C4-2B (cell line): ENCODE results near the gene CAB39.

Source experiments
- H3K27ac ChIP-seq: fragments of 450-650 bp; 2 replicates; pipeline ENCODE4 v1.5.1; 2017
- CTCF ChIP-seq: fragments of 450-650 bp; conservative IDR thresholded peaks from 2 replicates; pipeline ENCODE4 v1.5.1; 2017; ENCODE audit warnings: mild to moderate bottlenecking
- ZFX ChIP-seq: fragments of 450-650 bp; IDR thresholded peaks from 2 replicates; pipeline ENCODE4 v1.6.1; 2017

The CAB39 gene

GRCh38 chr2:230676546-230676945, 36.1 kb upstream of the CAB39 start:
- no peak for TF ChIP-seq ZFX
- TF ChIP-seq CTCF = no peak
- no peak overlapping the region for H3K27ac ChIP-seq

DNA sequence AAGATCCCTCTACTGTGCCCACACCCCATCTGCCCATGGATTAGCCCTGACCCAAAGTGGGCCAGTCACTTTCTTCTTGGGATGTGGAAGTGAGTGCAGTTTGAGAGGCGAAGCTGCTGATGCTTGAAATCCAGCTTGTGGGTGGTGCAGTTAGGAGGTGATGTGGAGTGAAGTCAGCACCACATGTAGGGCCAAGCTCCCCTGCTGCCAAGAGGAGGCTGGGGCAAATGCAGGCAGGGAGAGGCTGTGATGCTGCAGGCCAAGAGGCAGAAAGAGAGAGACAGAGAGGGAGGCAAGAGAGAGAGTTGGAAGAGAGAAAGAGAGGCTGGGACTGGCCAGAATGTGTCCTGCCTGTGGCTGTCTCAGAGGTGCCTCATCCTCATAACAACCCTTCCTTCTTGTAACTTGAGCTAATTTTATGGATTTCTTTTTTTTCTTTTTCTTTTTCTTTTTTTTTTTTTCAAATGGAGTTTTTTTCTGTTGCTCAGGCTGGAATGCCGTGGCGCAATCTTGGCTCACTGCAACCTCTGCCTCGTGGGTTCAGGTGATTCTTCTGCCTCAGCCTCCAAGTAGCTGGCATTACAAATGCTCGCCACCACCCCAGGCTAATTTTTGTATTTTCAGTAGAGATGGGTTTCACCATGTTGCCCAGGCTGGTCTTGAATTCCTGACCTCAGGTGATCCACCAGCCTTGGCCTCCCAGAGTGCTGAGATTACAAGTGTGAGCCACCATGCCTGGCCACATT, 35.3 kb upstream of the CAB39 start:
- H3K27ac ChIP-seq = no peak overlapping the region
- TF ChIP-seq CTCF (no peak), ZFX (no peak)

DNA sequence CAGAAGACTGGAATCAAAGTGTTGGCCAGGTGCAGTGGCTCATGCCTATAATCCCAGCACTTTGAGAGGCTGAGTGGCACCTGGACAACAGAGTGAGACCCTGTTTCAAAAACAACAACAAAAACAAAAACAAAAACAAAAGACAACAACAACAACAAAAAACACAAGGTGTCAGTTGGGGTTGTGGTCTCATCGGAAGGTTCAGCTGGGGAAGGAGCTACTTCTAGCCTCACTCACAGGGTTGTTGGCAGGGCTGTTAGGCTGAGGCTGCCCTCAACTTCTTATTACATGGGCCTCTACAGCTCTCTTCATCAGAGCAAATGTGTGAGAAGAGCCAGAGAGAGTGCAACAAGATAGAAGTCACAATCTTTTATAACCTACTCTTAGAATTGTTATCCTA, 34.6 kb upstream of the CAB39 start:
- TF ChIP-seq ZFX = no peak
- TF ChIP-seq CTCF = no peak
- H3K27ac ChIP-seq = no peak overlapping the region

DNA sequence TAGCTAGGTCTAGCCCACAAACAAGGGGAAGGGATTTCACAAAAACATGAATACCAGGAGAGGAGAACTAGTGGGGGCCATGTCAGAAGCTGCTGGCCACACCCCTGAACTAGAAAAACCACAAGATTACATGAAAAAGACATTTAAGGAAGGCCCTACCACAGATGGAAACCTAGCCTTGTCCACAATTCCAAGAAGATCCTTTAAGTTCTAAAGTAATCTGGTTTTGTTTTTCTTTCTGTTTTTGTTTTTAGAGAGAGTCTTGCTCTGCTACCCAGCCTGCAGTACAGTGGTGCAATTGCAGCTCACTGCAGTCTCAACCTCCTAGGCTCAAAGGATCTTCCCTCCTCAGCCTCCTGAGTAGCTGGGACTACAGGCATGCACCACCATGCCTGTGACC, 34.2 kb upstream of the CAB39 start:
- H3K27ac ChIP-seq = no peak overlapping the region
- TF ChIP-seq ZFX = no peak
- no peak for TF ChIP-seq CTCF

- no peak overlapping the region for H3K27ac ChIP-seq
- TF ChIP-seq CTCF (no peak), ZFX (no peak)
Measured at GRCh38 chr2:230680463-230681170, 32.0 kb upstream of the CAB39 start.

DNA sequence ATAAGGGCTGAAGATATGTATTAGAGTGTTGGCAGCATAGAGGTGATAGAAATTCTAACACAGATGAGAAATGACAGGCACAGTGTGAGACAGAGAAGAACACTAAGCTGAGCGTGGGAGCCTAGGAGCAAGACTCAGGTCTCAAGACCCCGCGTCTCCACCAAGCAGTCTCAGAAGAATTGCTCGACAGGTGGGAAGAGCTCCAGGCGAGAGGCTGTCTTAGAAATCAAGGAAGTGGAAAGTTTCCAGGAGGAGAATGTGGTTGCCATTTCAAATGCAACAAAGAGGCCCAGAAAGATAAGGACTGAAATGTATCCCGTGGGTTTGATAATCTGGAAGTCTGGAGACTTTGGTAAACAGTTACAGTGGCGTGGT, 31.5 kb upstream of the CAB39 start:
- H3K27ac ChIP-seq = no peak overlapping the region
- no peak for TF ChIP-seq CTCF
- TF ChIP-seq ZFX = no peak

GRCh38 chr2:230682546-230682945, 30.1 kb upstream of the CAB39 start:
- H3K27ac ChIP-seq = no peak overlapping the region
- TF ChIP-seq ZFX (no peak), CTCF (no peak)
